Glutamatergic neuron (in vitro differentiated cells): ENCODE measurements around the gene DMWD. TPM values are rescaled to one million over a fixed set of nuclear protein-coding genes. Genes with fewer than 3 reads are reported as not detected.
A peak's percentile ranks its signal among the peaks of the same experiment; 100 is the strongest.

Source experiments
- DNase-seq: peaks from one replicate; pipeline ENCODE4 v3.0.0; 2022
- H3K27ac Mint-ChIP-seq: one replicate; pipeline ENCODE4 v1.8.0; 2020; ENCODE audit warnings: mild to moderate bottlenecking, mixed read lengths, inconsistent platforms; ENCODE audit not compliant: unreplicated experiment
- H3K27me3 Mint-ChIP-seq: one replicate; pipeline ENCODE4 v1.8.0; 2020; ENCODE audit warnings: mild to moderate bottlenecking, moderate library complexity, mixed read lengths, inconsistent platforms; ENCODE audit not compliant: unreplicated experiment
- H3K36me3 Mint-ChIP-seq: one replicate; pipeline ENCODE4 v1.8.0; 2020; ENCODE audit warnings: mild to moderate bottlenecking, mixed read lengths, inconsistent platforms; ENCODE audit not compliant: unreplicated experiment
- H3K4me1 Mint-ChIP-seq: one replicate; pipeline ENCODE4 v1.8.0; 2020; ENCODE audit warnings: mild to moderate bottlenecking, low read depth, mixed read lengths, inconsistent platforms; ENCODE audit not compliant: unreplicated experiment
- H3K4me3 Mint-ChIP-seq: one replicate; pipeline ENCODE4 v1.8.0; 2020; ENCODE audit warnings: mild to moderate bottlenecking, mixed read lengths, inconsistent platforms; ENCODE audit not compliant: unreplicated experiment
- H3K9me3 Mint-ChIP-seq: one replicate; pipeline ENCODE4 v1.8.0; 2020; ENCODE audit warnings: mild to moderate bottlenecking, moderate library complexity, mixed read lengths, inconsistent platforms; ENCODE audit not compliant: unreplicated experiment
- total RNA-seq: library from RNA; stranded (reverse); fragmentation: NEBNext Ultra II Directional; extraction: Animal tissue kit (Norgen Biotek cat#: 25700); gene quantifications from one replicate; pipeline ENCODE4 v1.2.1, GENCODE V29; 2021; ENCODE audit not compliant: unreplicated experiment
- TF ChIP-seq, protein P1 (sequence below): fragments of 200-600 bp; sonication (generic); IDR thresholded peaks from one replicate; pipeline ENCODE4 v1.5.0; 2021; ENCODE audit not compliant: partially characterized antibody, unreplicated experiment

The DMWD gene
- total RNA-seq, 1 donor from 2014 or later, result 123 TPM

DNA sequence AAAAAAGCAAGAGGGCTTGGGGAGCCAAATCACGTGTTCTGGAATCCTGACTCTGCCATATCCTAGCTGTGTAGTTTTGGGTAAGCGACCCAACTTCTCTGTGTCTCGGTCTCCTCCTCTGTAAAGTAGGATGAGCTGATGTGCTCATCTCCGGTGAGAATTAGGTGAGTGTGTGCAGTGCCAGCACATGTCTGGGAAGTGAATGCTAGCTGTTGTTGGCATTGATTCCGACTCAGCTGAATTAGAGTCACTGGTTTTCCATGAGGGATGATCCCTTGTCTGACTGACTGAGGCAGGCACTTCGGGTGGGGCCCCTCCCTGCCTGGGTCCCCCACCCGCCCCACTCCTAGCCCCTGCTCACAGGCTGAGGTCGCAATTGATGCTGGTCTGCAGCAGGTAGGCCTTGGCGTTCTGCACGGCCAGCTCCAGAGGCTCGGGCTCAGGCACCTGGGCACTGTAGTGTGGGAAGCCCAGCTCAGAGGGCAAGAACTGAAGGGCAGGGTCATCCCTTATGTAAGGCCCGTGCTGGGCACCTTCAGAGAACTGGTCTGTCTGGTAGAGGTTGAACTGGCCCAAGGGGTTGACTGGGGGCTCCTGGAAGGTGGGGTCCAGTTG, 21.6 kb upstream of the DMWD start:
- no peak overlapping the region for H3K27ac Mint-ChIP-seq
- DNase-seq, result no peak
- H3K27me3 Mint-ChIP-seq, result peaks cover 3% of the 10 kb centered on the region
- peaks cover 8% of the 10 kb centered on the region for H3K9me3 Mint-ChIP-seq
- H3K4me1 Mint-ChIP-seq, result peaks cover 2% of the 10 kb centered on the region
- TF ChIP-seq, protein P1, sequence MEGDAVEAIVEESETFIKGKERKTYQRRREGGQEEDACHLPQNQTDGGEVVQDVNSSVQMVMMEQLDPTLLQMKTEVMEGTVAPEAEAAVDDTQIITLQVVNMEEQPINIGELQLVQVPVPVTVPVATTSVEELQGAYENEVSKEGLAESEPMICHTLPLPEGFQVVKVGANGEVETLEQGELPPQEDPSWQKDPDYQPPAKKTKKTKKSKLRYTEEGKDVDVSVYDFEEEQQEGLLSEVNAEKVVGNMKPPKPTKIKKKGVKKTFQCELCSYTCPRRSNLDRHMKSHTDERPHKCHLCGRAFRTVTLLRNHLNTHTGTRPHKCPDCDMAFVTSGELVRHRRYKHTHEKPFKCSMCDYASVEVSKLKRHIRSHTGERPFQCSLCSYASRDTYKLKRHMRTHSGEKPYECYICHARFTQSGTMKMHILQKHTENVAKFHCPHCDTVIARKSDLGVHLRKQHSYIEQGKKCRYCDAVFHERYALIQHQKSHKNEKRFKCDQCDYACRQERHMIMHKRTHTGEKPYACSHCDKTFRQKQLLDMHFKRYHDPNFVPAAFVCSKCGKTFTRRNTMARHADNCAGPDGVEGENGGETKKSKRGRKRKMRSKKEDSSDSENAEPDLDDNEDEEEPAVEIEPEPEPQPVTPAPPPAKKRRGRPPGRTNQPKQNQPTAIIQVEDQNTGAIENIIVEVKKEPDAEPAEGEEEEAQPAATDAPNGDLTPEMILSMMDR, result no peak
- no peaks in the 10 kb centered on the region for H3K36me3 Mint-ChIP-seq
- peak overlapping the region; percentile 55 for H3K4me3 Mint-ChIP-seq

DNA sequence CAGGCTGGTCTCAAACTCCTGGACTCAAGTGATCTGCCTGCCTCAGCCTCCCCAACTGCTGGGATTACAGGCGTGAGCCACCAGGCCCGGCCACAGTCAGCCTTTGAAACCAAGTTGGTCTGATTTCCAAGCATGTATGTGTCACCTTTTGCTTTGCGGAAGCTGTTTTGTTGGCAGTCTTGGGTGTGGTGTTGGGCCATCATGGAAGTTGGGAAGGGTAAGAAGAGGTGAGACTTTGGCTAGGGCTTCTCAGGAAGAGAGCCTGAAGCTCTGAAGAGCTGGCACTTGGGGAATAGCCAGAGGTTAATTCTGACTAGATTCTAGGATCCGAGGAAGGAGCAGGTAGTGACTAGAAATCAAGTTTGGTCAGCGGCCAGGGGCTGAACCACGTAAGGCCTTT, 19.7 kb upstream of the DMWD start:
- no peaks in the 10 kb centered on the region for H3K36me3 Mint-ChIP-seq
- H3K4me1 Mint-ChIP-seq, result peaks cover 2% of the 10 kb centered on the region
- H3K27ac Mint-ChIP-seq, result no peak overlapping the region
- H3K9me3 Mint-ChIP-seq, result peaks cover 7% of the 10 kb centered on the region
- TF ChIP-seq, protein P1, result no peak
- no peak for DNase-seq
- H3K27me3 Mint-ChIP-seq, result peaks cover 3% of the 10 kb centered on the region
- H3K4me3 Mint-ChIP-seq, result no peak overlapping the region

DNA sequence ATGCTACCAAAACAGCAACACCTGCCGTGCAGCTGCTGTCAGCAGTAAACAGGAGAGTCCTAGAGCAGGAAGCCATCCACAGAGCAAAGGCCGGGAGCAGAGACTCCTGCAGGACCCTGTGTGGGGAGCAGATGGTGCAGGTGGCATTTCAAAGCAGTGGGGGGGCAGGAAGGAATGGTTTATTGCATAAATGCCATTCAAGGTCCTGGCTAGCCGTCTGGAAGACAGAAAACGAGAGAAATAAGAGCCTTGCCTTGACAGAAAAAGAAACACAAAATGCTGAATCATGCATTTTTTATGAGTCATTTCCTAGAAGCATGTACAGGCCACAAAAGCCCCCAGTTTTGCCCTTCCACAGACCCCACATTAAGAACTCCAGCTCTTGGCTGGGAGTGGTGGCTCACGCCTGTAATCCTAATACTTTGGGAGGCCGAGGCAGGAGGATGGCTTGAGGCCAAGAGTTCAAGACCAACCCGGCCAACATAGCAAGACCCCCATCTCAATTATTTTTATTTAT, 17.1 kb upstream of the DMWD start:
- Mint-ChIP-seq H3K27me3 (no peaks in the 10 kb centered on the region), H3K36me3 (no peaks in the 10 kb centered on the region), H3K4me1 (peaks cover 2% of the 10 kb centered on the region), H3K9me3 (peaks cover 8% of the 10 kb centered on the region), H3K27ac (peak overlapping the region; percentile 76), H3K4me3 (no peak overlapping the region)
- TF ChIP-seq, protein P1, result no peak
- DNase-seq, result no peak

DNA sequence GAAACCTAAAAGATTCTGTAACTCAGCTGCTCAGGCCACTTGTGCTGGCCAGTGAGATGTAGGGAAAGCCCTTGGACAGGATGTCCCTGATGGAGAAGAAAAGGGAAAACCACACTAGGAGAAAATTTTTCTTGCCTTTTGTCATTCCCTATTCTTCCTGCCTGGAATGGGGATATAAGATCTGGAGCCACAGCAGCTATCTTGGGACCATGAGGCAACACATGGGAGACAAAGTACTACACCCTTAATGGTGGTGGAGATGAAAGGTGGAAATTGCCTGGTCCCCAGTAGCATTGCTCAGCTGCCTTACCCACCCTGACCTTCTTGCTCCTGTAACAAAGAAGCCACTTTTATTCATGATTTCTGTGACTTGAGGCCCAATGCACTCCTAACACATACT, 13.1 kb upstream of the DMWD start:
- Mint-ChIP-seq H3K27ac (no peak overlapping the region), H3K27me3 (peaks cover 3% of the 10 kb centered on the region), H3K4me3 (no peak overlapping the region), H3K9me3 (peaks cover 4% of the 10 kb centered on the region), H3K4me1 (peaks cover 2% of the 10 kb centered on the region), H3K36me3 (no peaks in the 10 kb centered on the region)
- TF ChIP-seq, protein P1, result no peak
- DNase-seq, result no peak

DNA sequence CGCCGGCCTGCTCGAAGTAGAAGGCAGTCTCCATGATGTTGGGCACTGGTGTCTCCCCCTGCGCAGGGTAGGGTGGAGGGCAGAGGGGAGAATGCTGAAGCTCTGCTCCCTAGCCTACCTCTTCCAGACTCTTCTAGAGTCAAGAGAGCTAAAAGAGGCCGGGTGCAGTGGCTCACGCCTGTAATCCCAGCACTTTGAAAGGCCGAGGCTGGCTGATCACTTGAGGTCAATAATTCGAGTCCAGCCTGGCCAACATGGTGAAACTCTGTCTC, 12.2 kb upstream of the DMWD start:
- H3K36me3 Mint-ChIP-seq, result no peaks in the 10 kb centered on the region
- H3K4me3 Mint-ChIP-seq, result no peak overlapping the region
- DNase-seq, result no peak
- H3K27ac Mint-ChIP-seq, result no peak overlapping the region
- H3K4me1 Mint-ChIP-seq, result peaks cover 2% of the 10 kb centered on the region
- H3K9me3 Mint-ChIP-seq, result peaks cover 4% of the 10 kb centered on the region
- H3K27me3 Mint-ChIP-seq, result peaks cover 3% of the 10 kb centered on the region
- TF ChIP-seq, protein P1, result no peak
